Mucosa of descending colon (tissue), 3 donors: ENCODE results near the gene SLC25A21. TPM values are rescaled to one million over a fixed set of nuclear protein-coding genes. Genes with fewer than 3 reads are reported as not detected.

Source experiments
- ATAC-seq: fragments of 200-7000 bp; cut with Tn5 transposase; one replicate; pipeline ENCODE4 v1.9.1; 2020; ENCODE audit warnings: mild to moderate bottlenecking, moderate library complexity
- DNase-seq, 3 donors: peaks; one replicate each; pipeline ENCODE4 v3.0.0-alpha.2; 2020
- H3K36me3 ChIP-seq: fragments of 200-600 bp; one replicate; pipeline ENCODE4 v1.8.0; 2021; ENCODE audit warnings: low read depth, mild to moderate bottlenecking
- H3K4me1 ChIP-seq: fragments of 200-600 bp; one replicate; pipeline ENCODE4 v1.8.0; 2021; ENCODE audit warnings: low read depth, mild to moderate bottlenecking
- H3K4me3 ChIP-seq: fragments of 200-600 bp; one replicate; pipeline ENCODE4 v1.8.0; 2021; ENCODE audit warnings: mild to moderate bottlenecking
- H3K9me3 ChIP-seq: fragments of 200-600 bp; one replicate; pipeline ENCODE4 v1.8.0; 2021; ENCODE audit warnings: mild to moderate bottlenecking
- CTCF ChIP-seq: fragments of 200-600 bp; IDR thresholded peaks from one replicate; pipeline ENCODE4 v1.8.0; 2022; ENCODE audit warnings: antibody characterized with exemption, mild to moderate bottlenecking
- intact Hi-C, 2 donors: fragments of 100-400 bp; cut with DNase I in 1 of 2; cut with micrococcal nuclease in 1 of 2; formaldehyde crosslinking; loops; one replicate each; pipeline versions ENCODE4 v1.11.0 to v1.11.1; 2022; cut with DNase I, micrococcal nuclease
- total RNA-seq, 3 donors: library from RNA; stranded (reverse); fragmentation: NEBNext Ultra II Directional in 2 of 3; extraction: Animal tissue kit (Norgen Biotek cat#: 25700) in 2 of 3; gene quantifications; one replicate each; pipeline versions ENCODE4 v1.2.1 to v1.2.4, GENCODE V29; 2021 to 2023
- donor health status: DM: no; HTN: no; CAD: no; lungs with moderate emphysema.
- donor health status: DM: no; HTN: no; CAD: no.
- donor health status: DM: no; HTN: yes; CAD: no.

The SLC25A21 gene
- total RNA-seq, 3 donors from 2014 or later: 0.31 to 1.4 (median 0.61) TPM

GRCh38 chr14:37018571-37019240, 153.7 kb downstream of the SLC25A21 start:
- Histone ChIP-seq H3K9me3 (no peaks in the 10 kb centered on the region), H3K36me3 (no peaks in the 10 kb centered on the region), H3K4me3 (no peak overlapping the region), H3K4me1 (no peaks in the 10 kb centered on the region)
- intact Hi-C loops: no loop called here
- no peak for TF ChIP-seq CTCF
- ATAC-seq (no peak), DNase-seq (no peak)

- DNase-seq (no peak), ATAC-seq (no peak)
- Histone ChIP-seq H3K4me3 (no peak overlapping the region), H3K4me1 (no peaks in the 10 kb centered on the region), H3K36me3 (no peaks in the 10 kb centered on the region), H3K9me3 (no peaks in the 10 kb centered on the region)
- no peak for TF ChIP-seq CTCF
- intact Hi-C loops: no loop called here
Measured at GRCh38 chr14:37013078-37013477, 159.3 kb downstream of the SLC25A21 start.

- DNase-seq (no peak), ATAC-seq (no peak)
- no peaks in the 10 kb centered on the region for H3K9me3 ChIP-seq
- no peak for TF ChIP-seq CTCF
- no peak overlapping the region for H3K4me3 ChIP-seq
- intact Hi-C loops: no loop called here
- H3K4me1 ChIP-seq: no peaks in the 10 kb centered on the region
- H3K36me3 ChIP-seq: no peaks in the 10 kb centered on the region
Measured at GRCh38 chr14:36998686-36999085, 173.7 kb downstream of the SLC25A21 start.

GRCh38 chr14:36997843-36998242, 174.6 kb downstream of the SLC25A21 start:
- Histone ChIP-seq H3K36me3 (no peaks in the 10 kb centered on the region), H3K4me3 (no peak overlapping the region), H3K9me3 (no peaks in the 10 kb centered on the region), H3K4me1 (no peaks in the 10 kb centered on the region)
- TF ChIP-seq CTCF: no peak
- ATAC-seq: no peak
- no peak for DNase-seq
- intact Hi-C loops: no loop called here

- ATAC-seq: no peak
Measured at GRCh38 chr14:36996857-36997590, 175.4 kb downstream of the SLC25A21 start.

More at GRCh38 chr14:36996857-36997590, 175.4 kb downstream of the SLC25A21 start:
- TF ChIP-seq CTCF: no peak
- no peaks in the 10 kb centered on the region for H3K9me3 ChIP-seq
- DNase-seq: no peak
- no peaks in the 10 kb centered on the region for H3K4me1 ChIP-seq
- H3K4me3 ChIP-seq: no peak overlapping the region
- intact Hi-C loops: no loop called here
- H3K36me3 ChIP-seq: no peaks in the 10 kb centered on the region
